SIG-M5 (cell line): Measurements from ENCODE around the gene TSPAN11.

Experiments used
- DNase-seq: peaks from one replicate; lab custom pipeline; 2025; lab: John Stamatoyannopoulos, UW

Gene TSPAN11

DNA sequence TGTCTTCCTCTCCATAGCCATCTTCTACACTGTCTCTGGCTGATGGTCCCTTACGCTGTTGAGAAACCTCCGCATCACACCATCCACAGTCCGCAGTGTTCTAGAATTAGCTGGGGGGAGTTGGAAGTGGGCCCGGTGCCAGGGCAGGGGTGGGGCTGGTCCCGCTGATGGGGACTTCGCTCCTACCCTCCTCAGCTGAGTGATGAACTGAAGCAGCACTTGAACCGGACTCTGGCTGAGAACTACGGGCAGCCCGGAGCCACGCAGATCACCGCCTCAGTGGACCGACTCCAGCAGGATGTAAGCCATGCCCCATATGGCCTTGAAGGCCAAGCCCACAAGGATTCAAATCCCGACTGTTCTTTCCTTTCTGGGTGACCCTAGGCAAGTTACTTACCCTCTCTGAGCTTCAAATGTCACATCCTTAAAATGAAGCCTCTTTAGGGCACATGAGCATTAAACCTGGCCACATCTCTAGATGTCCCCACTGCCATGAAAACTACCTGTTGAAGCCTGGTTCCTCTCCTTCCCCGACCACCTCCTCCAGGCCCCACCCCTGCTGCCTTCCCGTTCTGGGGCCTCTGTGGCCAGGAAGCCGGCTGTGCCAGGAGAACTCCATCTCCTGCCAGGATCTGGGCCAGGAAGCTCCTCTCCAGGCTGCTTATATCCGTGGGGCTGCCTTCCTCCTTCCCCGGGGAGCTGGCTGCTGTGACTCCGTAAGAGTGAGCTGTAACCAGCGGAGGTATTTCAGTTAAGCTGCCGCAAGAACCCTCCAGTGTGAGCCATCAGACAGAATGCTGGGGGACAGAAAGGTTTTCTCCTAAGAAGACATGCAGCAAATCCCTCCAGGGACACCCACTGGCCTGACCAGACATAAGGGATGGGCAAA is 53.1 kb downstream of the TSPAN11 start:
- no peak for DNase-seq

DNA sequence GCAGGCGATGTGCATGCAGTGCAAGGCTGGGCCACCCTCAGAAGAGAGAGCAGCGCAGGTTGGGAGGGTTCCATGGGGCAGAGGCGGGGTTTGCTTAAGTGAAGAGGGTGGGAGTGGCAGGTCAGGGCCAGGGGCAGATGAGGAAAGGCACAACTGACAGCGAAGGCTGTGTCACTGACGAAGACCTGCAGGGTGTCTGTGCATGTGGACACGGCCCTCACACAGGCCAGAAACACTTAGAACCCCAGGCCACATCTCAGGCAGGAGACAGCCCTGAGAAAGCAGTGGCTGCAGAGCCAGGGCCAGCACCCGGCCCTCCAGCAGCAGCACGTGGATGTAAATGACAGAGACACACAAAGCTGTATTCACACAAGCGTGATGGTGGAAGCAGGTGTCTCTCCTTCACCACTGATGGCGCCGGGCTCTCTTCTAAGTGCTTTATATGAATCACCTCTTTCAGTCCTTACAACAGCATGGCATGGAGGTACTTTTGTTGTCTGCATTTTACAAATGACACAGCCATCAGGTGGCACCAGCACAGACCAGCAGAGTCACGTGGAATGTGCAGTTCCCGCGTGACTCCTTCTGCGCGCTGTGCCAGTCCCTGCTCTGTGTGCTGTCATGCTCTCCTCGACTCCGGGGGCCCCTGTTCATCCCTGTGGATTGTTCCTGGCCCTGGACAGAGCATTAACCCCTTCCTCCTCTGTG is 54.6 kb downstream of the TSPAN11 start:
- no peak for DNase-seq

- no peak for DNase-seq
Observed at GRCh38 chr12:30982413-30982812, 55.9 kb downstream of the TSPAN11 start.

DNA sequence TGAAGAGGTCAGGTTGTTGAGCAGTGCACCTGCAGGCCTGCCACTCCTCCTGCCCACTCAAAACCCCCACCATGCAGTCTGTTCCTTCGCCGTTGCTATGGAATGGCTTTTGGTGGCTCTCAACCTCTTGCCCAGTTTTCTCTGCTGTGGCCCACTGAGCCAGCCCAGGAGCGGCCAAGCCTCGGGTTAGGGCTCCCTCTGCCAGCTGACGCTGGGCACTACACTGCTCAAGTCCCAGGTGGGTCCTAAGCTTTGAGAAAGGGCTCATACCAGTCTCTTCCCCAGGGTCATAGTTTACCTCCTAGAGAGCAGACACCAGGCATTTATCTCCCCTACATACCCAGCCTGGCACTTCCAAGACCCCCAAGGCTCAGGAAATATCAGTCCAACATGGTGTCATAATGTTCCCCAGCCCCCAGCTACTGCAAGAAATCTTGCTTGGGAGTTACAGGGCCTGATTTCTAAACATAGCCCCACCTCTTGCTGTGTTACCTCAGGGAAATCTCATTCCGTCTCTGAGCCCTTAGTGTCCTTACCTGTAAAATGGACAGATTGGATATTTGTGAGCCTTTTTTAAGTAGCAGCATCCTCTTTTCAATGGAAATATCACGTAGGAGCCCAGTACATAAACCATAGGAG is 59.4 kb downstream of the TSPAN11 start:
- DNase-seq = no peak

DNA sequence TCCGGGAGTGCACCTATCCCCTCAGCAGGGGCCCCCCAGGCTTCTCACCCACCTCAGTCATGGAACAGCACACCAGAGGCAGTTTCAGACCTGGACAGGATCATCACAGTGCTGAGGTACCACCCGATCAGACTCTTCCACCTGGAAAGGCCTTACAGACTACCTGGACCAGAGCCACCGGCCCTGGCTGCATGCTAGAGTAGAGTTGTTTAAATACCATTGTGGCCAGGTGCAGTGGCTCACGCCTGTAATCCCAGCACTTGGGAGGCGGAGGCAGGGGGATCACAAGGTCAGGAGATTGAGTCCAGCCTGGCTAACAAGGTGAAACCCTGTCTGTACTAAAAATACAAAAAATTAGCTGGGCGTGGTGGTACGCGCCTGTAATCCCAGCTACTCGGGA is 61.5 kb downstream of the TSPAN11 start:
- no peak for DNase-seq

DNA sequence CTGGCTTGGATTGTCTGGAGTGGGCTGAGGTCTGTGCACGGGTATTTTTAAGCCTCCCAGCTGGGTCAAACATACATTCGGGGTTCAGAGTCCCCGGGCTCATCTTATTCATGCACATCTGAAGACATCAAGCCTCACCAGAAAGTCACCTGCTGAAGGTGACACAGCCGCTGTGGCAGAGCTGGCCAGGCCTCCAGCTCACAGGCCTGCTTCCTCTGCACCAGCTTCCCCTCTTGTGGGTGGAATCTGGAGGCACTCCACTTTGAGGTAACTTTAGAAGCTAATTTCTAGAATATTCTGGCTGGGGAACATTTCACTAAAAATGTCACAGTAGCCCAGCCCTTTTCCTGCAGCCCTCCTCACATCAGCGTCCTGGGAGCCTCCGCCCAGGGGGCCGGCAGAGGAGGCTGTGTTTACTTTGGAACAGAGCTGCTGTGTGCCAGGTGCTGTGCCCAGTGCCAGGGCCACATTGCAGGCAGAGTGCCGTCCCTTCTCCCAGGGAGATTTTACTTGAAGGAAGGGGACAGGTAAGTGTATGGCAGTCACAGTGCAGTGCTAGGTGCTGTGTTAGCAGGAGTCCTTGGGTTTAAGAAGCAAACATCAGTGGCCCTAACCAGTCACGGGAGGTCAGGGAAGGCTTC is 62.2 kb downstream of the TSPAN11 start:
- no peak for DNase-seq

- no peak for DNase-seq
Observed at GRCh38 chr12:30989754-30990153, 63.2 kb downstream of the TSPAN11 start.

DNA sequence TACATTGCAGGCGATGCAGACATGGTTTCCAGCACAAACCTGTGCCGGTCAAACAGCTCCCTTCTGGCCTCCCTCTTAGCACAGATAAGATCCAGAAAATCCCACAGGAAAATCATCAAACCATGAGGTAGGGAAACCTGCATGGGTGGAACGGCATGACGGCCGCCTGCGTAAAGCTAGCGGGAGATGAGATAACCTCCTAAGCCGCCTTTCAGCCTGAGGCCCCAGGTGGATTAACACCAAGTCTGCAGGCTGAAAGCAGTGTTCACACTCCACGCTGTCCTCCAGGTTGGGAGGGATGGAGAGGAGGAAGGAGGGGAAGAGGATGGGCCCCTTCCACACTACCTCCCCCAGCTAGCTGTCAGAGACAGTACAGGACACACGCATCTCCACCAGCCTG is 63.8 kb downstream of the TSPAN11 start:
- no peak for DNase-seq

DNA sequence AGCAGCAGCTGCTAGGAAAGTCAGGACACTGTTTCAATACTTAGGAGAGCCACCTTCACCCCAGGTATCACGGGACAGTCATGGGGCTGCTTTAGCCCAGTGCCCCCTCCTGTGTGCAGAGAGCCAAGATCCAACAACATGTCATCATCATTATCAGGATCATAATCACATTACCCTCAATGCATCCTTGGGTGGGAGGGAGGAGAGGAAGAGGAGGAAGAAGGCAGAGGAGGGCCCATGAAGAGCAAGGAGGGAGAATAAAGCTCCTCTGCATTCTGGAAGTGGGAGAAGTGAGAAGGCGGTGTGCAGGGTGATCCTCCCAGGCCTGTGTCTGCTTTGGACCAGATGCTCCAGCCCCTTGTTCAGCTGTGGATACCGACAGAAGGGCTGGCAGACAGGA is 64.2 kb downstream of the TSPAN11 start:
- no peak for DNase-seq

GRCh38 chr12:30991466-30991865 is 64.9 kb downstream of the TSPAN11 start:
- DNase-seq = no peak

DNA sequence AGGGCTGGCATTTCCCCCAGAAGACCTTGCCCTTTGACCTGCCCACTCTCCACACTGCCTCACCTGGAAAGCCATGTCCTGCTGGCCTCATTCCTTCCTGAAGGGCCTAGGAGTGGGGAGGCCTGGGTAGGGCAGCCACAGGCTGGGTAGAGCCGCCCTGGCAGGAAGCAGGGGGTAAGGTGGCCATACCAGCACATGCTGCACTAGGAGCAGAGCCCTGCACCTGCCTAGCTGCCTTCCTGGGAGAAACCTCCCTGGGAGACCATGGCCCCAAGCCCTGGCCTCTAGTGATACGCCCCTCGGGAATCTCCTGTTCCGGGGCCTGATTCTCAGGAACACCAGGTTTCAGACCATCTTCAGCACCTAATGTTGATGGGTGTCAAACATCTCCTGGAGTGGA is 65.8 kb downstream of the TSPAN11 start:
- no peak for DNase-seq

DNA sequence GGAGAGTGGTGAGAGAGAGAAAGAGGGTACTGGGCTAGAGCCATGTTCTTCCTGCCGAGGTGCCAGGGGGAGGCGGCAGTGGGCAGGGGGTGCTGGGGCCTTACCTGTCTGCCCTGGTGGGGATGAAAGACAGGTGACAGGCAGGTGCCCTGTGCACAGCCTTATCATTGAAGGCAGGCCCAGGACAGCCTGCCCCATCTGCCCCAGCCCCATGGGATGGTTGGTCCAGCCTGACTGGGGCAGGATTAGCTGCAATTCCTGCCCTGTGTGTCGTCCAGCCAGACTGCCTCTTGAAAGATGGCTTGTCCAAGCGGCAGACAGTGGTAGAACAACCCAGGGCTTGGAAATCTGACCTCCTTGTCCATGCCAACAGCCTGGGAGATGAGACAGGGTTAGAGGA is 67.2 kb downstream of the TSPAN11 start:
- DNase-seq = no peak

- DNase-seq = no peak
Observed at GRCh38 chr12:30994274-30994673, 67.7 kb downstream of the TSPAN11 start.

DNA sequence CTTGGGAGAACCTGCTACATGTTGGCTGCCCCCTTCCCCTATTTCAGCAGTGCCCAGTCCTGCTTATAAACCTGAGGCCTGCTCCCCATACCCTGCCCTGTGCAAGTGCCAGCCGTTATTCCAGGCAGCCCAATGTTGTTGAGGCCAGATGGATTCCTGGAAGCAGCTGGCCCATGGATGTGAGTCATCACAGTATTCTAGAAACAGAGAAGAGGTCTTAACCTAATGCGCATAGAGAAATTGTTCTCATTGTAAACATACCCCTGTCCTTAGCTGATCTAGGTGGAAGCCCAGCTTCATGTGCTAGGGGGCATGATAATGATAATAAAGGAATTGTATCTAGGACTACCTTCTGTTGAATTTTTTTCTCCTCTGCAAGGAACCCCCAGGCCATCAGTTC is 69.7 kb downstream of the TSPAN11 start:
- DNase-seq = no peak

GRCh38 chr12:30996752-30997151 is 70.2 kb downstream of the TSPAN11 start:
- no peak for DNase-seq

GRCh38 chr12:30997685-30998440 is 71.3 kb downstream of the TSPAN11 start:
- no peak for DNase-seq

DNA sequence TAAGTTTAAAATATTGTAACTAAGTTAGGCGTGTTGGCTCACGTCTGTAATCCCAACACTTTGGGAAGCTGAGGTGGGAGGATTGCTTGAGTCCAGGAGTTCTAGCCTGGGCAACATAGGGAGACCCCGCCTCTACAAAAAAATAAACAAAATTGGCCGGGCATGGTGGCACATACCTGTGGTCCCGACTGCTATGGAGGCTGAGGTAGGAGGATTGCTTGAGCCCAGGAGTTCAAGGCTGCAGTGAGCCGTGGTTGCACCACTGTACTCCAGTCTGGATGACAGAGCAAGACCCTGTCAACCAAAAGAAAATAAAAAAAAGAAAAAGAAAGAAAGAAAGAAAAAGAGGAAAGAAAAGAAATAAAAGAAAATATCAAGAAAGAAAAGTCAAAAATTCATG is 72.5 kb downstream of the TSPAN11 start:
- DNase-seq = no peak

DNA sequence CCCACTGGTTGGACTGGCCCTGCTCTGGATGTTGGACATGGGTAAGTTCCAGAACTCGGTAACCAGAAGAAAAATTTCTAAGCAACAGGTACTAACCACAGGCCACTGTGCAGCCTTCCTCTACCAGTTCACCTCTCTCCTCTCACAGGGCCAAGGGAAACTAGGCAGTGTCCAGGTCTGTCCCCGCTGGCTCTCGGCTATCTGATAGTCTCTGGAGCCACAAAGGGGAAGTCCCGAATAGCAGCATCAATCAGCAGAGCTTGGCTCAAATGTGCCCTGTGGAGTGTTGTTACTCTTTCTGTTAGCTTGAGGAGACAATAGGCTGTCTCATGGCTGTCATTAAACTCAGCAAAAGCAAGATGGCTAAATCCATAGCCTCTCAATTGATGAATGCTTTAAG is 73.2 kb downstream of the TSPAN11 start:
- DNase-seq = no peak

DNA sequence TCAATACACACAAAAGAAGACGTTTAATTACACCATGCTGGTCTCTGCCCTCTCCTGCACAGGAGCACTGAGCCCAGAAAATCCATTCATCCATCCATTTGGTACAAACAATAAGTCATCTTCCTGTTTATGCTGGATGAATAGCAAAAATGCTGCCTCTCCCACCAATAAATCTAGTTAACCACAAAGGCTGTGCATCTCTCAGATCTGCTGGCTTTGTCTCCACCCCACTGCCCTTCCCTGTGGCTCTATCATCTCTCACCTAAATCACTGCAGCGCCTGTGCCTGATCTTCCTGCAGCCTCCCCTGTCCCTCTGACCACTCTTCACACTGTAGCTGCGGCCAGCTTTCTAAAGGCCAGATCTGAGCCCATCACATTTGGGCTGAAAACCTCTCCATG is 74.2 kb downstream of the TSPAN11 start:
- no peak for DNase-seq

DNA sequence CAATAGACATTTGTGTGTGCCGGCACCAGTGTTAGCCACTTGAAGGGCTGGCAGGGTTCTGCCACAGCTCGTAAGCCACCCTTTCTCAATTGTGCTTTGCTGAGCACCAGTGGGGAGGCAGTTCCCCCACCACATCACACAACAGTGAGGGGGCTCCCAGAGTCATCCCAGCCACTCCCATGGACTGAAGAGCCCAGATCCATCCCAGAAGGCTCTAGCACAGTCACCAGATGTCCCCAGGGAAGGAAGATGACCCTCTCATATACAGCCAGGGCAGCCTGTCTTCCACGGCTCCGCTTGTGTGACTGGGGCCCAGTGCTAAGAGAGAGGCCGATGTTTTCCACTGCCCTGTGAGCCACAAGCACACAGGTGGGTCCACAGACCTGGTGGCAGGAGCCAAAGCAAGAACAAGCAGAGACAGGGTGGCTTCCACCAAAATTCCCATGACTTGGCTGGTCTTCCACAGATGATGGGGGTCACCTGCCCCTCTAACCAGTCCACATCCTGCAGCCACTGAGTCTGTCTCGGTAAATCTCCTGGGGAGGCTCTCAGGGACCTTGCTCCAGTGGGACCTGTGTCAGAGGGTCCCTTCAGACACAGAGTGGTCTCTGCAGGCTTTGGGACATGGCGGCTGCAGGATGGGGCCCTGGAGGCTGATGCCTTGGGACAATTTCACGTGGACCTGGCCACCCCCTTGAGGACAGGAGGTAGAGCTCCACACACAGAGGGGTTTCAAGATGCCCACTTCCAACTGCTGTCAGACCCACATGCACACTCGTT is 75.2 kb downstream of the TSPAN11 start:
- DNase-seq = no peak

GRCh38 chr12:31002361-31002725 is 75.8 kb downstream of the TSPAN11 start:
- DNase-seq = no peak
